CD4-positive, alpha-beta T cell treated with Interleukin-4 for 1 hour (primary cell): ENCODE data around the gene CFAP61.
"Not testable (repeated sequence)": the region's sequence is repeated elsewhere in the genome, so short reads cannot be mapped to it uniquely, and the experiment has no call there.

Experiments
- DNase-seq, 2 donors: peaks; one replicate each; pipeline ENCODE4 v3.0.0-alpha.2; 2020 to 2022

The CFAP61 gene

GRCh38 chr20:20052074-20052970 lies at the start of gene CFAP61, which contains the start of gene CRNKL1:
Gene CFAP61, plus strand, starts transcription at chr20:20052532. Its CDS starts 4,122 bp downstream, at chr20:20056654.
Gene CRNKL1, minus strand, starts transcription at chr20:20052466. Its CDS starts 124 bp downstream, at chr20:20052342.
- DNase-seq, result peak; percentile 97

GRCh38 chr20:20003031-20003954 lies 49.0 kb upstream of the CFAP61 start:
- peak in 1 of 2 donors; percentile 29 for DNase-seq

GRCh38 chr20:20003955-20004322 lies 48.4 kb upstream of the CFAP61 start:
- DNase-seq, result not testable (repeated sequence)

GRCh38 chr20:20005342-20005741 lies 47.0 kb upstream of the CFAP61 start:
- no peak for DNase-seq

- no peak for DNase-seq
Observed at GRCh38 chr20:20009784-20010253, 42.5 kb upstream of the CFAP61 start.

GRCh38 chr20:20010639-20011500 lies 41.5 kb upstream of the CFAP61 start:
- no peak for DNase-seq

GRCh38 chr20:20012541-20012940 lies 39.8 kb upstream of the CFAP61 start:
- no peak for DNase-seq

GRCh38 chr20:20014659-20015058 lies 37.7 kb upstream of the CFAP61 start:
- no peak for DNase-seq

GRCh38 chr20:20017001-20017843 lies 35.1 kb upstream of the CFAP61 start, which contains the start of gene NAA20:
Gene NAA20, plus strand, starts transcription at chr20:20017362. Its CDS starts 35 bp downstream, at chr20:20017397.
- DNase-seq, result peak; percentile 90 to 91

GRCh38 chr20:20017844-20018185 lies 34.5 kb upstream of the CFAP61 start:
- DNase-seq, result peak in 1 of 2 donors; percentile 13

- DNase-seq, result no peak
Observed at GRCh38 chr20:20018366-20018765, 34.0 kb upstream of the CFAP61 start.

GRCh38 chr20:20019123-20019522 lies 33.2 kb upstream of the CFAP61 start:
- DNase-seq, result no peak

- no peak for DNase-seq
Observed at GRCh38 chr20:20020908-20021307, 31.4 kb upstream of the CFAP61 start.

- no peak for DNase-seq
Observed at GRCh38 chr20:20021835-20022234, 30.5 kb upstream of the CFAP61 start.

GRCh38 chr20:20022498-20022897 lies 29.8 kb upstream of the CFAP61 start:
- DNase-seq, result no peak

- no peak for DNase-seq
Observed at GRCh38 chr20:20023395-20023794, 28.9 kb upstream of the CFAP61 start.

- DNase-seq, result no peak
Observed at GRCh38 chr20:20024942-20025341, 27.4 kb upstream of the CFAP61 start.

GRCh38 chr20:20027284-20027683 lies 25.0 kb upstream of the CFAP61 start:
- DNase-seq, result no peak

GRCh38 chr20:20031790-20032189 lies 20.5 kb upstream of the CFAP61 start:
- no peak for DNase-seq

GRCh38 chr20:20034486-20034885 lies 17.8 kb upstream of the CFAP61 start:
- DNase-seq, result no peak

GRCh38 chr20:20036756-20037155 lies 15.6 kb upstream of the CFAP61 start:
- no peak for DNase-seq
